GM21528 (cell line): ENCODE results near the gene OR10G3.

Source experiments
- ATAC-seq: cut with Tn5 transposase; IDR thresholded peaks from one replicate; pipeline ENCODE4 v1.9.1; 2021; ENCODE audit warnings: mild to moderate bottlenecking, moderate library complexity; ENCODE audit not compliant: unreplicated experiment, low FRiP score

The OR10G3 gene

DNA sequence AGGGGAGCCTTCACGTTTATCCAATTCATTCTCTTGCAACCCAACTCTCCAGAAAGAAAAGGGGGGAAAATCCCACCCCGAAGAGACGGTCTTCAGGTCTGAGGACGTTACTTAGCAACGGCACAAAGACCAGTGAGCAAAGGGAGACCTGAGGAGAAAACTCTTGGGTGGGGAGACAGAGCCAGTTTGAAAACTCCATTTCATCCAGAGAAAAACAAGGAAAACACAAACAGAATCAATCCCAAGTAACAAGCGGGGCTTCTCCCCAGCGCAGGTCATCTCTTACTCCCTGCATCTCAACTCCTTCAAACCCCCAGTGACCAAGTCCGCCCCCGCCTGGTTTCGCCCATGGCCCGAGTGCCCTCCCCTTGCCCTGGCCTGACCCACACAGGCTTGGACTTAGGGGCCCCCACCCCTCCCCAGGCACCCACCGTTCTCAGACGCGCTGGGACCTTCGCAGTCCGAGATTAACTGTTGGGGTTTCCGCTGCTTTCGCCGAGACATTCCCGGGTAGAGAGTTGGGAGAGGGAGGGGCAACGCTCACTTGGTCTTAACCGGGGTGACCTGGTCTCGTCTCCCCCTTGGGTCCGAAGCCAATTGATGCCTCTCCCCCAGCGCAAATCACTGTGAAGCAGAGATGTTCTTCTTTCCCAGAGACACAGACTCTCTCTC is 43.3 kb downstream of the OR10G3 start:
- ATAC-seq: no peak

DNA sequence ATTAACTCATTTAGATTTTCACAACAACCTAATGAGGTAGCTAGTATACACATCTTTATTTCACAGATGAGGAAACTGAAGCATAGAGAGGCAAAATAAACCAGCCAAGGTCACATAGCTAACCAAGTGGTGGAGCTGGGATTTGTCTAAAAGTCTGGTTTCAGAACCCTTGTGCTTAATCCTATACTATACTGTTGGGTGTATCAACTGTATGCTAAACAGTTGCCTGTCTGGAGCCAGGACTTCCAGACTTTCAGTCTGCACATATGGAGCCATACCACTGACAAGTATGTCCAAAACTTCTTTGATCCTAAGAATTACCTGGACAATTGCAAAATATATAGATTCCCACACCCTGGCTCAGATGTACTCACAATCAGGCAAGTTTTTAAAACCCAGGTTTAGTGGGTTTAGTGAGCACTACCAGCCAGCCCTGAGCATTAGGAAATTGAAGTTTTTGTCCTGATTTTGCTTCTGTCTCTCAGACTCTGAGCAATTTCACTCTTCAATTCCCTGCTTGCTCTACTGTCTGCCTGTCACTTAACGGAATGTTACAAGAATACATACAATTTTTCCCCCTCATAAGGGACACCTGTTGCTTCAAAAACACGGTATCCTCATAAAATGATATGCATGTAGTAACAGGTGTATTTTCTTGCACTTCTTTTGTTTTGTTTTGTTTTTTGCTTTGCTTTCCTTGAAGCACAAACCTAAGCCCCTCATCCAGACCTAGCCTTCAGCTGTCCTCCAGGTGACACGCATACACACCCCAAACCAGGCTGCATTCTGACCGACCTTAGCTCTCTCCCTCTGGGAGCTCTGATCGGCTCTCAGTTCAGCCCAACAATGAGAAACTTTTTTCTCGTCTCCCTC is 44.1 kb downstream of the OR10G3 start:
- ATAC-seq: no peak

DNA sequence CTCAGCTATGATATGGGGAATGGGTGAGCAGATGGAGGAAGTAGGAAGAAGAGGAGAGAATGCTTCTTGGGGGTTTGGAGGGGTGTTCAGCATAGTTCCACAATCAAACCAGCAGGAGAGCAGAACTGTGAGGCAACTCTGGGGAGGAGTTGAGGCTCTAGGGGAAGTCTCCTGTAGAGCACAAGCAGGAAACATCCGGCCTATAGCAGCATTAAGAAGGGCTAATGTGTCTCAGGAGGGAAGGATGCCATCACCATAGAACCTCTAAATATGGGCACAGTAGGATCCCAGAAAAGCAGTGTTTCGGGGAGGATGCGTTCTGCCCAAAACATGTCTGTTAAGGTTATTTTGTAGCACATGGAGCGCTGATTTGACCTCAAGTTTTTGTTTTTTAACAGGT is 45.3 kb downstream of the OR10G3 start:
- ATAC-seq: no peak

- no peak for ATAC-seq
Observed at GRCh38 chr14:21533294-21533693, 46.6 kb downstream of the OR10G3 start.

DNA sequence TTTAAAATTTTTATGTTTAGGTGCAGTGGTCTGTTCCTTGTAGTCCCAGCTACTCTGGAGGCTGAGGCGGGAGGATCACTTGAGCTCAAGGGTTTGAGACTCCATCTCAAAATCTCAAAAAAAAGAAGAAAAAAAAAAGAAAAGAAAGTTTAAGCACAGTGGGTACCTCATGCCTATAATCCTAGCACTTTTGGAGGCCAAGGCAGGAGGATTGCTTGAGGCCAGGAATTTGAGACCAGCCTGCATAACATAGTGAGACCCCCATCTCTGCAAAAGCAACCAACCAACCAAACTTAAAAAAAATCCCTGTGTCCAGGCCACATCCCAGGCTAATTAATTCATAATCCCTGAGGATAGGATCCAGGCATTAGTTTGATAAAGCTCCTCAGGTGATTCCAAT is 50.4 kb downstream of the OR10G3 start:
- ATAC-seq: no peak

GRCh38 chr14:21528381-21529348 is 51.2 kb downstream of the OR10G3 start:
- ATAC-seq: no peak

GRCh38 chr14:21527318-21527679 is 52.6 kb downstream of the OR10G3 start:
- no peak for ATAC-seq

DNA sequence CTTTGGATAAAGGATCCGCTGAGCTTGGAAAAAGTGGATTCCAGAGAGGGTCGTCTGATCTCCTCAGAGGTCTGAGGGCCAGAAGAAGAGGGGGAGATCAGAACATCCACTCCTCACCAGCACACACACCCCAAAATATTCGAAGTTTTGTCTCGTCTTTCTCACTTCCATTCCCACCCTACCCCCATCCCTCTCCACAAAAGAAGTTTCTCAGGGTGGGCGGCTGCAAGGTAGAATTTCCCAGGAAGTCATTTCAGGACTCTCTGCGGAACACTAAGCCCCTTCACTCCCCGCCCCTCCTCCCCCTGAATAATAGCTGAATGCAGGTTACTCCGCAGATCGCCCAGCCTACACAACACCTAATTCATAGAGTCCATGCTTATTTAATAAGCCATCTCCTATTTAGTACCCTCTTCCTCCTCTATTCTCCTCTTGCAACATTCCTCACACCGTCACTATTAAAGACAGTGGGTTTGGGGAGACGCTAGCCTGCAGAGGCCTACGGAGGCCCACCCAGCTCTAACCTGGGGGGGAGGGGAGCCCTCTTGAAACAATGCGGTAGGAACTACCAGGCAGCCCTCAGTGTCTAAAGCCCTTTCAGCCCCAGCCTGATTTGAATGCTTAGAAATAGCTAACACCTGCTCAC is 53.1 kb downstream of the OR10G3 start:
- ATAC-seq: no peak

- no peak for ATAC-seq
Observed at GRCh38 chr14:21525962-21526671, 53.8 kb downstream of the OR10G3 start, which contains the start of gene SALL2. TSS of gene SALL2 (minus strand) at chr14:21526346. CDS start at chr14:21526127, 219 bp downstream.

DNA sequence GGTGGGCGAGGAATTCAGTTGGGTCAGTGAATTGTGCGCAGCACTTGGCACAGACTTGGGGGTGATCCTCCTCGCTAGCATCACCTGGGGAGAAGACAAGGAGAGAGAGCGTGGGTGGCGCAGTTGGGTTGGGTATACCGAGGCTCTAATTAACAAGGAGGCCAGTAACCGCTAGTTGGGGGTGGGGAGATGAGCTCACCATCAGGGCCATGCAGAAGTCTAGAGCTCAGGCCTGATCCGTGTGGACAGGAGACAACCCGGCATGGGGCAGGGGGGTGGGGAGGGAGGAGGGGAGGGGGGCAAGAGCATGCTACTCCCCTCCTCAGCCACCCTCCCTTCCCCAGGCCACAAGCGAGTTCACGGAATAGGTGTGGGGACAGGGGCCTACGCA is 54.3 kb downstream of the OR10G3 start:
- ATAC-seq: no peak

- no peak for ATAC-seq
Observed at GRCh38 chr14:21524575-21525490, 55.0 kb downstream of the OR10G3 start.

DNA sequence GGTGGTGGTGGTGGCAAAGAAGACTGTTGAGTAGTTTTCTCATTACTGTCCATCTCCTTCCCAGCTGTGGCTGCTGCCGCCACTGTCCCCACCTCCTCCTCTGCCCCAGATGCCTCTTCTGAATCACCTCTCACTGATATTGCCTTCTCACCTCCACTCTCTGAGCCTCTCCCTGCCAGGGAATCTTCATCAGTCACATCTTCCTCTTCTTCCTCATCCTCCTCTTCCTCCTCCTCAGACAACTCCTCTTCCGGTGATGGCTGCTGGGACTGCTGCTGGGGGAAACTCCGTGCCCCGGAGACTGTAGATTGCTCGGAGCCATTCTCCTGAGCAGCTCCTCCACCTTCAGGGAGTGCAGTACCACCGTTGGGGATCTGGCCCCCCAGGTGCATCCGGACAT is 56.7 kb downstream of the OR10G3 start:
- ATAC-seq: no peak

DNA sequence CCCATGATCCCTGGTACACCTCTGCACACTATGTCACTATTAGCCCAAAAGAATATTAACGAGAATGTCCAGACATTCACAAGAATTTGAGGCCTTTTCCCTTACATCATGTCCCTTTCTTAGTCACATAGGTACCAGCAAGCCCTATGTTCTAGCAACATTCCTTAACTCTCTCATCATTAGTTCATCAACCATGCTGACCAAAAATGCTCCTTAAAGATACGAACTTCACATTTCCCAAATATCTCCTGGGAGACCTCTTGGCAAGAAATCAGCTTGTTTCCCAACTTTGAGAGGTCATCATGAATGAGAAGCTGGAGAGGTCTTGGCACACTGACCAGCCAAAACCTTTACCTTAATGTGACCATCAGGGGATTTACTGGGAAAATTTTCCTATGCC is 58.4 kb downstream of the OR10G3 start:
- no peak for ATAC-seq

DNA sequence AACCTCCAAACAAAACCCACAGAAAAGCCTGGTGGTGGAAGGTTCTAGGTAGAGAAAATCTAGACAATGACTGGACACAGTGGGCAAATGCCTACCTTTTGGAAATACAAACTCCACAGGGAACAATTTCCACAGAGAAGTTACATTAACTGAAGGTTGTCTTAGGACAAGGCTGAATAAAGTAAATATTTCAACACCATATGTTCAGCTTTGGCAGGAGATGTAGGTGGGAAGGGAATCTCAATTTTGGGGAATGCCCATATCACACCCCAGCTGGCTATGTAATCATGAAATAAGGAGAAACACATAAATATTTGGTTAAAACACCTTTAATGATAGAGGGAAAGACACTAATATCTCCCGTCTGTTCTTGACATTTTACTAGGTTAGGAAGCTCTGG is 59.1 kb downstream of the OR10G3 start:
- ATAC-seq: no peak

- ATAC-seq: no peak
Observed at GRCh38 chr14:21518725-21519124, 61.2 kb downstream of the OR10G3 start.
